MM.1S (cell line): ENCODE data around the gene LAMC1.

Source experiments
- DNase-seq: peaks from one replicate; pipeline ENCODE4 v3.0.0-alpha.2; 2015
- H2AFZ ChIP-seq: fragments of 300-600 bp; sonication (generic); 2 replicates; pipeline ENCODE4 v1.6.0; 2016; ENCODE audit warnings: antibody characterized with exemption, low read length
- H3F3A ChIP-seq: fragments of 300-600 bp; sonication (generic); 2 replicates; pipeline ENCODE4 v1.6.1; 2016; ENCODE audit warnings: mild to moderate bottlenecking, antibody characterized with exemption, low read length, moderate library complexity, mixed read lengths; ENCODE audit not compliant: insufficient read depth
- H3K27ac ChIP-seq: fragments of 300-600 bp; sonication (generic); 2 replicates; pipeline ENCODE4 v1.5.1; 2016; ENCODE audit warnings: mild to moderate bottlenecking, low read length
- H3K27me3 ChIP-seq: fragments of 300-600 bp; sonication (generic); replicated peaks from 2 replicates; pipeline ENCODE4 v1.6.0; 2016; ENCODE audit warnings: low read length; ENCODE audit not compliant: insufficient read depth
- H3K36me3 ChIP-seq: fragments of 300-600 bp; sonication (generic); replicated peaks from 2 replicates; pipeline ENCODE4 v1.6.1; 2016; ENCODE audit warnings: mild to moderate bottlenecking, low read length, mixed read lengths; ENCODE audit not compliant: insufficient read depth
- H3K4me1 ChIP-seq: fragments of 300-600 bp; sonication (generic); 2 replicates; pipeline ENCODE4 v1.6.1; 2016; ENCODE audit warnings: low read length, mixed read lengths
- H3K4me2 ChIP-seq: fragments of 300-600 bp; sonication (generic); 2 replicates; pipeline ENCODE4 v1.6.0; 2016; ENCODE audit warnings: low read depth, low read length
- H3K4me3 ChIP-seq: fragments of 300-600 bp; sonication (generic); 2 replicates; pipeline ENCODE4 v1.5.1; 2016; ENCODE audit warnings: low read length, mixed read lengths
- H3K79me2 ChIP-seq: fragments of 300-600 bp; sonication (generic); 2 replicates; pipeline ENCODE4 v1.6.1; 2016; ENCODE audit warnings: mixed run types, low read length, mixed read lengths
- H3K9ac ChIP-seq: fragments of 300-600 bp; sonication (generic); 2 replicates; pipeline ENCODE4 v1.6.1; 2016; ENCODE audit warnings: low read length, mixed read lengths
- H3K9me2 ChIP-seq: fragments of 300-600 bp; sonication (generic); replicated peaks from 2 replicates; pipeline ENCODE4 v1.6.1; 2016; ENCODE audit warnings: mild to moderate bottlenecking, low read length, mixed read lengths; ENCODE audit not compliant: insufficient read depth
- H3K9me3 ChIP-seq: fragments of 300-600 bp; sonication (generic); replicated peaks from 2 replicates; pipeline ENCODE4 v1.6.1; 2016; ENCODE audit warnings: mild to moderate bottlenecking, low read length, mixed read lengths; ENCODE audit not compliant: insufficient read depth
- H4K20me1 ChIP-seq: fragments of 300-600 bp; sonication (generic); 2 replicates; pipeline ENCODE4 v1.6.1; 2016; ENCODE audit warnings: mild to moderate bottlenecking, low read length, moderate library complexity, mixed read lengths; ENCODE audit not compliant: insufficient read depth
- EZH2 ChIP-seq: fragments of 300-600 bp; sonication (generic); optimal IDR thresholded peaks from 2 replicates; pipeline ENCODE3; 2017; ENCODE audit warnings: low read depth, mild to moderate bottlenecking, antibody characterized with exemption, low read length, mixed read lengths
- EZH2phosphoT487 ChIP-seq: fragments of 300-600 bp; sonication (generic); IDR thresholded peaks from 2 replicates; pipeline ENCODE4 v1.6.1; 2018; ENCODE audit warnings: antibody characterized with exemption, low read length
- TF ChIP-seq, protein P1 (sequence below): fragments of 300-600 bp; sonication (generic); IDR thresholded peaks from 2 replicates; pipeline ENCODE4 v1.5.1; 2016; ENCODE audit warnings: antibody characterized with exemption, low read length, mixed read lengths

LAMC1 gene

DNA sequence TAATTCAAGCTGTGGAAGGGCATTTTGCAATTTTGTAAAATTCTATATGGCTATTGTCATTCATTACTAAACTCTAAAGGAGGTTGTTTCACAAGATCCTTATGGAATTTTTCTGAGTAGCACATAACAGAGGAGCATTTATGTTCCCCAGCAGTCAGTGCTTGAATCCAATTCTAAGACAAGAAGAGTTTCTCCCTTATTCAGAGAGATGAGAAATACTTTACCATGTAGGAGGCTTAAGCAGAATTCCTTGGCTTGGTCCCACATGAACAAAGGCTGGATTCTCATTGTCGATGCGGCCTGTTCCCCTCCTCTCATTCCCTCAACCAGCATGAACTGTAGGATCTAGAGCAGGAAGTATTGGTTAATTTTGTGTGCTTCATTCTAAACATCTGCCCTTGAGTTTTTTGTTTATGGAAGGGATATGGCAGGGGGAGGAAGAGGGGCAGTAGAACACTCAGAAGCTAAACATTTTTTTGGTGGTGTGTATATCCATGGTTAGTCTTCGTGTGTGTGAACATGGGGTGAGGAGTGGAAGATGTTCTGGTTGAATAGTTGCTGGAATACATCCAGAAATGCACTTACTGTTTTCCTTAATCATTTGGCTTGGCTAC lies 74.3 kb downstream of the LAMC1 start:
- no peak for DNase-seq
- TF ChIP-seq, protein P1, sequence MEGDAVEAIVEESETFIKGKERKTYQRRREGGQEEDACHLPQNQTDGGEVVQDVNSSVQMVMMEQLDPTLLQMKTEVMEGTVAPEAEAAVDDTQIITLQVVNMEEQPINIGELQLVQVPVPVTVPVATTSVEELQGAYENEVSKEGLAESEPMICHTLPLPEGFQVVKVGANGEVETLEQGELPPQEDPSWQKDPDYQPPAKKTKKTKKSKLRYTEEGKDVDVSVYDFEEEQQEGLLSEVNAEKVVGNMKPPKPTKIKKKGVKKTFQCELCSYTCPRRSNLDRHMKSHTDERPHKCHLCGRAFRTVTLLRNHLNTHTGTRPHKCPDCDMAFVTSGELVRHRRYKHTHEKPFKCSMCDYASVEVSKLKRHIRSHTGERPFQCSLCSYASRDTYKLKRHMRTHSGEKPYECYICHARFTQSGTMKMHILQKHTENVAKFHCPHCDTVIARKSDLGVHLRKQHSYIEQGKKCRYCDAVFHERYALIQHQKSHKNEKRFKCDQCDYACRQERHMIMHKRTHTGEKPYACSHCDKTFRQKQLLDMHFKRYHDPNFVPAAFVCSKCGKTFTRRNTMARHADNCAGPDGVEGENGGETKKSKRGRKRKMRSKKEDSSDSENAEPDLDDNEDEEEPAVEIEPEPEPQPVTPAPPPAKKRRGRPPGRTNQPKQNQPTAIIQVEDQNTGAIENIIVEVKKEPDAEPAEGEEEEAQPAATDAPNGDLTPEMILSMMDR: no peak
- TF ChIP-seq EZH2 (no peak), EZH2phosphoT487 (no peak)
- H2AFZ ChIP-seq: no peak overlapping the region
- no peaks in the 10 kb centered on the region for H3K79me2 ChIP-seq
- no peaks in the 10 kb centered on the region for H3K36me3 ChIP-seq
- H3K4me3 ChIP-seq: no peak overlapping the region
- no peaks in the 10 kb centered on the region for H3K9me3 ChIP-seq
- H3F3A ChIP-seq: no peaks in the 10 kb centered on the region
- H4K20me1 ChIP-seq: no peaks in the 10 kb centered on the region
- no peaks in the 10 kb centered on the region for H3K27me3 ChIP-seq
- no peaks in the 10 kb centered on the region for H3K4me1 ChIP-seq
- H3K9me2 ChIP-seq: no peaks in the 10 kb centered on the region
- H3K27ac ChIP-seq: no peak overlapping the region
- H3K4me2 ChIP-seq: no peak overlapping the region
- no peak overlapping the region for H3K9ac ChIP-seq

DNA sequence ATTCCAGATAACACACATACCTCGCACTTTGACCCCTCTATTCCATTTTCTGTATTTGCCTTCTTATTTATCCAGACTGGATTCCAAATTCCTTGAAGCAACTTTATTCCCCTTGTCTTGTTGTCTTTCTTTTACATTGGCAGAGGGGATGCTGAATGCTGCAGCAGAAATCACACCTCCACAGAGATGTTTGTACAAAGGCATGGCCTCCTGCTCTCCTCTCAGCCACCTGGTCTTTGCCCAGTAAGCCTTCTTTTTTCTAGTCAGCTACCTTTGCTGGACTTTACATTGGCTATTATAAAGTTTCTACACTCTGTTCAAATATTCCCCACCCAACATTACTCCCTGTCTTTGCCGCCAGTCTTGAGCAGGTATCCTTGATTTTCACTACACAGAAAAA lies 75.1 kb downstream of the LAMC1 start:
- Histone ChIP-seq H3K9ac (no peak overlapping the region), H4K20me1 (no peaks in the 10 kb centered on the region), H3F3A (no peaks in the 10 kb centered on the region)

DNA sequence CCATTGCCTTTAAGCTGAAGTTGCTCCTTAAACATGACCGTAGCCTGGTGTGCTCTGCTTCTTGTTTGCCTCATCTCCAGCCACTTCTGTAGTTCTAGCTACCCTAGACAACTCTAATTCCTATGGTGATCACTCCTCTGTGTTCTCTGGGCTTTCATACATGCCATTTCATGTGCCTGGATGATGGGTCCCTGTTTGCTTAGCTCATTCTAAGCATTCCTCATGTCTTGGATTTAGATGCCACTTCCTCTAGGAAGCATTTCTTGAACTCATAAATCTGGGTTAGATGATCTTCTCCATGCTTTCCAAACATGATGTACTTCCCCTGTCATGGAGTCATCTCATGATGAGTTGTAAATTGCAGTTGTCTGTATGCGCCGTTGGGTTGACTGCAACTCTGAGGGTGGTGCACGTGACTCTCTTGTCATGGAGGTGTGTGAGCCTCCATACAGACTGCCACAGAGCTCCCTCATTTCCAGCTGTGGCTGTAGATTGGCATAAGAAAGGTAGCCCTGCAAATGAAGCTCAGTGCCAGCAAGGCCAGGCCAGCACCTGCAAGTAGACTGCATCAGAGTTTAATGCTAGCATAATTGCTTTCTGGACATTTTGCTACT lies 77.2 kb downstream of the LAMC1 start:
- H3K79me2 ChIP-seq: no peaks in the 10 kb centered on the region
- H4K20me1 ChIP-seq: no peaks in the 10 kb centered on the region
- no peak overlapping the region for H3K4me3 ChIP-seq
- H3K4me1 ChIP-seq: no peaks in the 10 kb centered on the region
- no peak overlapping the region for H3K9ac ChIP-seq
- no peaks in the 10 kb centered on the region for H3K27me3 ChIP-seq
- no peak overlapping the region for H3K27ac ChIP-seq
- no peaks in the 10 kb centered on the region for H3K9me2 ChIP-seq
- no peaks in the 10 kb centered on the region for H3F3A ChIP-seq
- TF ChIP-seq EZH2phosphoT487 (no peak), EZH2 (no peak)
- TF ChIP-seq, protein P1: no peak
- no peak for DNase-seq
- no peak overlapping the region for H3K4me2 ChIP-seq
- no peaks in the 10 kb centered on the region for H3K36me3 ChIP-seq
- H3K9me3 ChIP-seq: no peaks in the 10 kb centered on the region
- H2AFZ ChIP-seq: no peak overlapping the region

More for the DNA sequence above, 75.1 kb downstream of the LAMC1 start:
- no peaks in the 10 kb centered on the region for H3K27me3 ChIP-seq
- no peaks in the 10 kb centered on the region for H3K4me1 ChIP-seq
- H3K9me2 ChIP-seq: no peaks in the 10 kb centered on the region
- no peak overlapping the region for H3K4me3 ChIP-seq
- H3K79me2 ChIP-seq: no peaks in the 10 kb centered on the region
- no peak for TF ChIP-seq EZH2
- TF ChIP-seq, protein P1: no peak
- TF ChIP-seq EZH2phosphoT487: no peak
- DNase-seq: no peak
- no peaks in the 10 kb centered on the region for H3K36me3 ChIP-seq
- H3K9me3 ChIP-seq: no peaks in the 10 kb centered on the region
- no peak overlapping the region for H3K27ac ChIP-seq
- H2AFZ ChIP-seq: no peak overlapping the region
- H3K4me2 ChIP-seq: no peak overlapping the region
